Heart right ventricle (tissue), 16 donors: ENCODE results near the gene CNTFR. TPM values are rescaled to one million over a fixed set of nuclear protein-coding genes. Genes with fewer than 3 reads are reported as not detected.

Source experiments
- ATAC-seq, 8 donors: fragments of 200-7000 bp; cut with Tn5 transposase; one replicate each; pipeline ENCODE4 v1.9.1; 2020; ENCODE audit warnings: mild to moderate bottlenecking in 8 of 8, moderate library complexity in 8 of 8, moderate number of reproducible peaks in 1 of 8
- DNase-seq, 2 donors: peaks; one replicate each; pipeline ENCODE4 v3.0.0-alpha.2; 2020
- H3K27ac ChIP-seq, 10 donors: fragments of 200-600 bp; sonication (generic) in 2 of 10; one replicate each; pipeline versions ENCODE4 v1.5.0 to v1.8.0; 2020 to 2022; ENCODE audit warnings: mild to moderate bottlenecking in 3 of 10
- H3K27me3 ChIP-seq, 7 donors: fragments of 200-600 bp; one replicate each; pipeline ENCODE4 v1.8.0; 2021 to 2022; ENCODE audit warnings: mild to moderate bottlenecking in 2 of 7
- H3K36me3 ChIP-seq, 9 donors: fragments of 200-600 bp; sonication (generic) in 1 of 9; one replicate each; pipeline versions ENCODE4 v1.5.0 to v1.8.0; 2020 to 2022; ENCODE audit warnings: mild to moderate bottlenecking in 2 of 9
- H3K4me1 ChIP-seq, 9 donors: fragments of 200-600 bp; sonication (generic) in 1 of 9; one replicate each; pipeline versions ENCODE4 v1.5.0 to v1.8.0; 2020 to 2022; ENCODE audit warnings: mild to moderate bottlenecking in 4 of 9
- H3K4me3 ChIP-seq, 10 donors: fragments of 200-600 bp; sonication (generic) in 2 of 10; one replicate each; pipeline versions ENCODE4 v1.5.0 to v1.8.0; 2020 to 2022; ENCODE audit warnings: mild to moderate bottlenecking in 7 of 10, moderate library complexity in 2 of 10
- H3K9me3 ChIP-seq, 11 donors: fragments of 200-600 bp in 10 of 11; sonication (generic) in 2 of 11; one replicate each; pipeline versions ENCODE4 v1.5.0 to v1.8.0; 2013 to 2022; ENCODE audit warnings: mild to moderate bottlenecking in 2 of 11, control low read depth in 1 of 11, moderate library complexity in 1 of 11
- CTCF ChIP-seq, 9 donors: fragments of 200-600 bp; sonication (generic) in 2 of 9; IDR thresholded peaks; one replicate each; pipeline versions ENCODE4 v1.5.0 to v1.8.0; 2021 to 2022; ENCODE audit warnings: antibody characterized with exemption in 9 of 9, mild to moderate bottlenecking in 5 of 9, moderate library complexity in 1 of 9
- WGBS, 2 donors: extraction: QIAGEN DNeasy Blood & Tissue Kit; methylation state at CpG; one replicate each; pipeline ENCODE4 v1.1.7; 2013; ENCODE audit warnings: inconsistent platforms in 1 of 2; 5-methylcytosine and 5-hydroxymethylcytosine counted together
- intact Hi-C, 10 donors: fragments of 100-400 bp; cut with DNase I; formaldehyde crosslinking; loops; one replicate each; pipeline versions ENCODE4 v1.11.1 to v1.14.2; 2022
- polyA plus RNA-seq, 2 donors: library from polyadenylated mRNA; stranded (reverse); fragments of 200-250 nt; gene quantifications; one replicate each; pipeline ENCODE4 v1.2.3, GENCODE V29; 2013
- total RNA-seq, 10 donors: library from RNA; stranded (reverse); fragmentation: NEBNext Ultra II Directional in 3 of 10; extraction: Animal tissue kit (Norgen Biotek cat#: 25700) in 3 of 10; gene quantifications; one replicate each; pipeline versions ENCODE4 v1.2.1 to v1.2.4, GENCODE V29; 2021 to 2023
- donor health status: Arrhythmogenic right ventricular cardiomyopathy.
- donor health status: ischemic (EF 13 %, LVEDD 7.1; RV severe dilation, severe dysfunction).
- donor health status: healthy with polysubstance abuse.
- donor health status: DM: no; HTN: yes; CAD: no.
- donor health status: DM: no; HTN: no; CAD: no.
- donor health status: ischemic (EF 25% LVEDD 6.9; RV normal size, moderate dysfunction).
- donor health status: ischemic (EF 25% LVEDD 5.7; RV mildly dilated, moderate dysfunction).
- donor health status: healthy.
- donor health status: DM: yes; HTN: yes; CAD: no.
- donor health status: Ischemic cardiomyopathy.
- donor health status: ischemic (EF 35%, LVEDD 5.7; RV mildly dilated, moderate dysfunction).
- donor health status: nonischemic (EF 11% LVEDD 7.7; RV severe dilation, severe dysfunction).
- donor health status: DM: yes; HTN: yes; CAD: no.
- donor health status: PGD.
- donor health status: ischemic (EF 29% LVEDD 5.4; RV normal size, mild dysfunction).
- donor health status: nonischemic (EF 23%, LVEDD 6.1; RV moderate dilation, normal function).

Gene CNTFR
- total and polyA plus RNA-seq, 12 donors: 0.76 to 6.2 (median 2.9) TPM

DNA sequence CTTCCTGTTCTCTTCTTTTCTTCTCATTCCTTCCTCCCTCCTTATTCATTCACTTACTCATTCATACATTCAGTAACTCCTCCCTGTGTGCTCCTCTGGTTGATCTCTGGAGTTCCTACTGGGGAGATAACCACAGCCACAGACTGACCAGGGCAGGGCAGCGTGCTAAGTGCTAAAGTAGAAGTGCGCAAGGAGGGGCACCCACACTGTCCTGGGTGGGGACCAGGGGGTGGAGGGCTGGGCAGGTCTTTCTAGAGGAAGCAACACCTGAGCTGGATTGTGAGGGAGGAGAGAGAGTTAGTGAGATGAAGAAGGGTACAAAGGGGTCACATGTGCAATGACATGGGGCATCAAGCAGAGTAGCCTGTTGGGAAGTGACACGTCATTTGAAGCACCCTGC lies 80.6 kb downstream of the CNTFR start:
- no peak for TF ChIP-seq CTCF (IDR thresholded peaks at IDR 0.05)
- Histone ChIP-seq H3K27me3 (no peaks in the 10 kb centered on the region), H3K36me3 (no peaks in the 10 kb centered on the region), H3K9me3 (no peaks in the 10 kb centered on the region), H3K4me3 (no peak overlapping the region), H3K4me1 (no peaks in the 10 kb centered on the region), H3K27ac (no peak overlapping the region)
- ATAC-seq (no peak), DNase-seq (no peak)
- intact Hi-C loops: loop anchor here in 4 of 10 donors (10.0 kb wide), 2 partner anchors 104 to 174 kb away; no protein-coding TSS in a partner anchor
- 85 to 94% methylated on average over 3 of the region's 3 CpGs for WGBS, 2 donors

DNA sequence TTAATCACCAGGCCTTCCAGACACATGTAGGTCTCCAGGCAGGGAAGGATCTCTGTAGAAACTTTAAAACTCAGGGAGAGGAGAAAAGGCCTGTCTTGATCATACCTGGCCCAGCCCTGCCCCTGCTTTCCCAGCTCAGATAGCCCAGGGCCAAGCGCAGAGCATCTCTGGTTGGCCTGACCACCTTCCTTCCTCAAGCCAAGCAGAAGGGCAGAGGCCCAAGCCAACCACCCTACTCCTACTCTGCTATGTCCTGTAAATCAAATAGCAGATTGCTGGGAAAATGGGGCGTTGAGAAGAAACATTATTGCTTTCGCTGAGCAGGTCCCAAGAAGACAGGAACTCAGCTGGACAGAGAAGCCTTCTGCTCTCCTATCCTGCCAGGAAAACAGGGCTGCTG lies 81.1 kb downstream of the CNTFR start:
- 88 to 90% methylated on average over 3 of the region's 3 CpGs for WGBS, 2 donors
- no peaks in the 10 kb centered on the region for H3K36me3 ChIP-seq
- no peak for ATAC-seq
- no peaks in the 10 kb centered on the region for H3K9me3 ChIP-seq
- intact Hi-C loops: loop anchor here in 4 of 10 donors (10.0 kb wide), 2 partner anchors 104 to 174 kb away; no protein-coding TSS in a partner anchor
- H3K27me3 ChIP-seq: no peaks in the 10 kb centered on the region
- no peak overlapping the region for H3K4me3 ChIP-seq
- no peak for DNase-seq
- no peak overlapping the region for H3K27ac ChIP-seq
- no peak for TF ChIP-seq CTCF (IDR thresholded peaks at IDR 0.05)
- H3K4me1 ChIP-seq: no peaks in the 10 kb centered on the region

- peaks cover 0 to 2% (median 0%) of the 10 kb centered on the region in 9 donors for H3K4me1 ChIP-seq
- intact Hi-C loops: loop anchor here in 4 of 10 donors (10.0 kb wide), 2 partner anchors 103 to 173 kb away; no protein-coding TSS in a partner anchor
- H3K36me3 ChIP-seq: no peaks in the 10 kb centered on the region
- no peak for ATAC-seq
- H3K9me3 ChIP-seq: no peaks in the 10 kb centered on the region
- H3K4me3 ChIP-seq: no peak overlapping the region
- H3K27ac ChIP-seq: no peak overlapping the region
- no peak for TF ChIP-seq CTCF (IDR thresholded peaks at IDR 0.05)
- H3K27me3 ChIP-seq: no peaks in the 10 kb centered on the region
- DNase-seq: no peak
Observed at GRCh38 chr9:34507966-34508365, 81.6 kb downstream of the CNTFR start.

DNA sequence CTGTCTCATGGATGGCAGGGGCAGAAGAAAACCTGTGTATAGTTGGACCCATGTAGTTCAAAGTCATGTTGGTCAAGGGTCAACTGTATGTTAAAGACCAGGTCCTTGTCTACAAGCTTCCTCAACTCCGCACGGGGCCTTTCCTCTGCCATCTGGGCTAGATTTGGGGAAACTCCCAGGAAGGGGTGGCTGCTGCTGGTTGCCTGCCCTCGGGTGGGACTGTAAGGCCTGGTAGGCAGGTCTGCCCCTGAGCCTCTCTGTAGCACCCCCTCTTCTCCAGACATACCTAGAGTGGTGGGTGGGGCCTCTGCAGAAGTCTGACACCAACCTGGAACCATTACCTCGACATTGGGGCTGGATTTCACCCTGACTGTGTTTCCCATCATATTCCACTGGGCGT lies 82.0 kb downstream of the CNTFR start:
- DNase-seq (no peak), ATAC-seq (no peak)
- intact Hi-C loops: loop anchor here in 4 of 10 donors (10.0 kb wide), 2 partner anchors 103 to 173 kb away; no protein-coding TSS in a partner anchor
- Histone ChIP-seq H3K36me3 (no peaks in the 10 kb centered on the region), H3K27ac (no peak overlapping the region), H3K27me3 (no peaks in the 10 kb centered on the region), H3K9me3 (no peaks in the 10 kb centered on the region), H3K4me1 (peaks cover 0 to 6% (median 3%) of the 10 kb centered on the region in 9 donors), H3K4me3 (no peak overlapping the region)
- WGBS, 2 donors: 82 to 87% methylated on average over 5 of the region's 5 CpGs
- TF ChIP-seq CTCF (IDR thresholded peaks at IDR 0.05): no peak
